ENCODE results near the gene KCTD12. TPM values are rescaled to one million over a fixed set of nuclear protein-coding genes. Genes with fewer than 3 reads are reported as not detected.

Gene KCTD12
- total and polyA plus RNA-seq, 2 donors (not counting 3 experiments of a cell fraction or from before 2014, with no cell fraction given), result 95.9 to 116 TPM

- Histone ChIP-seq H3K4me3 (replicated peaks in 1 of 3; ENCODE audit: insufficient read depth in 1 of 3, low read depth in 1 of 3, low read length in 3 of 3) (no peak overlapping the region), H3K9me1 (replicated peaks; ENCODE audit: control insufficient read depth, extremely low read depth, insufficient read depth, low read length) (no peaks in the 10 kb centered on the region), H4K20me1 (replicated peaks; ENCODE audit: control insufficient read depth, extremely low read depth, insufficient read depth, low read length) (no peaks in the 10 kb centered on the region), H3K4me1 (ENCODE audit: control insufficient read depth, extremely low read depth, insufficient read depth, low read length) (peaks cover 18% of the 10 kb centered on the region), H3K27ac (ENCODE audit: insufficient read depth, low read depth, low read length) (no peak overlapping the region), H3K9me3 (replicated peaks; ENCODE audit: control insufficient read depth, insufficient read depth, low read length) (no peaks in the 10 kb centered on the region), H3K9ac (replicated peaks; ENCODE audit: extremely low read depth, insufficient read depth, low read length) (no peak overlapping the region), H3K36me3 (ENCODE audit: control insufficient read depth in 2 of 2, extremely low read depth in 1 of 2, insufficient read depth in 2 of 2, low read length in 2 of 2) (no peaks in the 10 kb centered on the region), H3K79me2 (ENCODE audit: control insufficient read depth, insufficient read depth, low read length) (no peaks in the 10 kb centered on the region), H3K4me2 (ENCODE audit: insufficient read depth, low read length) (no peak overlapping the region), H2AFZ (ENCODE audit: low read depth, low read length) (no peak overlapping the region), H3K27me3 (ENCODE audit: control insufficient read depth in 2 of 2, insufficient read depth in 2 of 2, low read length in 2 of 2) (no peaks in the 10 kb centered on the region)
- FAIRE-seq, result no peak
- no peak for TF ChIP-seq EZH2 (IDR thresholded peaks at IDR 0.05; ENCODE audit: borderline replicate concordance, low read depth, low read length, severe bottlenecking)
- no peak for TF ChIP-seq CTCF (IDR thresholded peaks at IDR 0.05; ENCODE audit: extremely low read depth in 1 of 2, insufficient read depth in 1 of 2, low read depth in 1 of 2, low read length in 2 of 2)
- TF ChIP-seq FOS (IDR thresholded peaks at IDR 0.05; ENCODE audit: borderline replicate concordance, insufficient read depth, low read length), result no peak
- no peak for TF ChIP-seq POLR2A (IDR thresholded peaks at IDR 0.05; ENCODE audit: low read depth, low read length)
- no peak for TF ChIP-seq POLR2AphosphoS5 (IDR thresholded peaks at IDR 0.05; ENCODE audit: insufficient read depth, low read depth, low read length)
- dilution Hi-C loops (cut with MboI; ENCODE audit: extremely low pct_ligation_motif_present, low sequenced_read_pairs) (no loop called here), intact Hi-C loops (cut with micrococcal nuclease) (no loop called here)
- BruUV-seq (replicated peaks), result no TSS peak
- CTCF ChIA-PET, result no interaction called here
- DNase-seq (ENCODE audit: low read depth, low spot score), result no peak
- POLR2A ChIA-PET, result no interaction called here
Measured at GRCh38 chr13:76872675-76873074, 13.5 kb downstream of the KCTD12 start.

DNA sequence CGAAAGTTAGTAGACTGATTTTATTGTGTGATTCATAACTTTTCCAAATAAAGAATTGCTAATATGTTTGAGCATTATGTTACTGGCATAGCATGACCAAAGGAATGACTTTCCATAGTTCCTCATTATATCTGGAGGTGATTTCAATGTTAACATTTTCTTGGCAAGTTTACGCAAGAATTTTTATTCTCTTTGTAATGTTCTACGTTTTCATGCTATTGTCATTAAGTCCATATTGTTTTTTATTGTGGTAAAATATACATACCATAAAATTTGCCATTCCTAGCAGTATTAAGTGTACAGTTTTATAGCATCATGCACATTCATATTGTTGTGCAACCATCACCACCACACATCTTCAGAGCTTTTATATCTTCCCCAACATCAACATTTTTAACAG is 14.8 kb downstream of the KCTD12 start:
- TF ChIP-seq MYC (IDR thresholded peaks at IDR 0.05; ENCODE audit: low read depth, low read length) (no peak), POLR2A (IDR thresholded peaks at IDR 0.05; ENCODE audit: low read depth, low read length) (no peak), EZH2 (IDR thresholded peaks at IDR 0.05; ENCODE audit: borderline replicate concordance, low read depth, low read length, severe bottlenecking) (no peak)
- H4K20me1 ChIP-seq (replicated peaks; ENCODE audit: control insufficient read depth, extremely low read depth, insufficient read depth, low read length), result no peaks in the 10 kb centered on the region
- CTCF ChIA-PET, result no interaction called here
- no peak overlapping the region for H3K4me2 ChIP-seq (ENCODE audit: insufficient read depth, low read length)
- peaks cover 26% of the 10 kb centered on the region for H3K4me1 ChIP-seq (ENCODE audit: control insufficient read depth, extremely low read depth, insufficient read depth, low read length)
- DNase-seq (ENCODE audit: low read depth, low spot score) (no peak), FAIRE-seq (no peak)
- H3K9ac ChIP-seq (replicated peaks; ENCODE audit: extremely low read depth, insufficient read depth, low read length), result no peak overlapping the region
- intact Hi-C loops (cut with micrococcal nuclease), result no loop called here
- no peaks in the 10 kb centered on the region for H3K79me2 ChIP-seq (ENCODE audit: control insufficient read depth, insufficient read depth, low read length)
- BruUV-seq (replicated peaks), result no TSS peak
- no peaks in the 10 kb centered on the region for H3K27me3 ChIP-seq (ENCODE audit: control insufficient read depth in 2 of 2, insufficient read depth in 2 of 2, low read length in 2 of 2)
- H3K9me3 ChIP-seq (replicated peaks; ENCODE audit: control insufficient read depth, insufficient read depth, low read length), result no peaks in the 10 kb centered on the region
- H2AFZ ChIP-seq (ENCODE audit: low read depth, low read length), result no peak overlapping the region
- no peaks in the 10 kb centered on the region for H3K36me3 ChIP-seq (ENCODE audit: control insufficient read depth in 2 of 2, extremely low read depth in 1 of 2, insufficient read depth in 2 of 2, low read length in 2 of 2)
- H3K27ac ChIP-seq (ENCODE audit: insufficient read depth, low read depth, low read length), result no peak overlapping the region
- no peak overlapping the region for H3K4me3 ChIP-seq (replicated peaks in 1 of 3; ENCODE audit: insufficient read depth in 1 of 3, low read depth in 1 of 3, low read length in 3 of 3)
- dilution Hi-C loops (cut with MboI; ENCODE audit: extremely low pct_ligation_motif_present, low sequenced_read_pairs), result no loop called here
- no peaks in the 10 kb centered on the region for H3K9me1 ChIP-seq (replicated peaks; ENCODE audit: control insufficient read depth, extremely low read depth, insufficient read depth, low read length)
- POLR2A ChIA-PET, result no interaction called here

Data from endothelial cell of umbilical vein (primary cell).